COR-L47 (cell line): ENCODE measurements around the gene ABLIM2.

Experiments
- DNase-seq: peaks from one replicate; lab custom pipeline; 2025; lab: John Stamatoyannopoulos, UW

Gene ABLIM2

DNA sequence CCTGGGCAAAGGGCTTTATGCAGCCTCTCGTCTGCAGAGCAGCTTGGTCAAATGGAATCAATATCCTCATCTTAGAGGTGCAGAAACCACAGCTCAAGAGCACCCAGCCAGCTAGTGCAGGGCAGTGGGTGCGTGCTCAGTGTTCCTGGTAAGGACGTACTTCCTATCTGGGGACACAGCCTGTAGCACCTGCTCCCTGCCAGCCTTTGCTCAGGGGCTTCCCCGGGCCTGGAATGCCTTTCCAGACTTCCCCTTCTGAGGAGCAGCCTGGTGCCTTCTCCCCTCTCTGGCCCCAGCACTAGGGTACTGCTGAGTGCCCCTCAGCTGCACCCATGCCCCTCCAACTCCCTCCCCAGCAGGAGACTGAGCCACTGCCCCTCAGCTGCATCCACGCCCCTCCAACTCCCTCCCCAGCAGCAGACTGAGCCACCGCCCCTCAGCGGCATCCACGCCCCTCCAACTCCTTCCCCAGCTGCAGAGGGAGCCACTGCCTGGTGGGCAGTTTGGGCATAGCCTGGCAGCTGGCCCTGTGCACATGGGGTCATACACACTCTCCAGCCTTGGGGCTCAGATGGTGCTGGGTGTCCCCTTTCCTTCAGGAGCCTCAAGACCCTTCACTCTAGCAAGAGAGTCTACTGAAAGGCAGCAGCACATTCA is 176.7 kb downstream of the ABLIM2 start:
- DNase-seq, result no peak

- DNase-seq, result no peak
Observed at GRCh38 chr4:7980036-7980435, 178.6 kb downstream of the ABLIM2 start.

DNA sequence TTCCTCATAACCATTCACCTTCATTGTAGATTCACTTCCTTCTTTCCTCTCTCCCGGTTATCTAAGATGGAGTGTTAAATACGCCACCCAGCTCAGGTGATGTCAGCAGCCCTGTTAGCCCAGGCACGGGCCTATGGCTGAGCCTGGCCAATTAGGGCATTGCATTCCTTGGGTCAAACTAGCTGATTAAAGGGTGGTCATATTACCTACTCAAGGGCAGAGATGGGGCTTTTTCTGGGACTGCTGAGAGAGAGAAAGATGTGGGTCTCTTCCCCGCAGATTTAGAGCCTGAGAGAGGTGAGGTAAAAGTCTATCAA is 179.0 kb downstream of the ABLIM2 start:
- no peak for DNase-seq

DNA sequence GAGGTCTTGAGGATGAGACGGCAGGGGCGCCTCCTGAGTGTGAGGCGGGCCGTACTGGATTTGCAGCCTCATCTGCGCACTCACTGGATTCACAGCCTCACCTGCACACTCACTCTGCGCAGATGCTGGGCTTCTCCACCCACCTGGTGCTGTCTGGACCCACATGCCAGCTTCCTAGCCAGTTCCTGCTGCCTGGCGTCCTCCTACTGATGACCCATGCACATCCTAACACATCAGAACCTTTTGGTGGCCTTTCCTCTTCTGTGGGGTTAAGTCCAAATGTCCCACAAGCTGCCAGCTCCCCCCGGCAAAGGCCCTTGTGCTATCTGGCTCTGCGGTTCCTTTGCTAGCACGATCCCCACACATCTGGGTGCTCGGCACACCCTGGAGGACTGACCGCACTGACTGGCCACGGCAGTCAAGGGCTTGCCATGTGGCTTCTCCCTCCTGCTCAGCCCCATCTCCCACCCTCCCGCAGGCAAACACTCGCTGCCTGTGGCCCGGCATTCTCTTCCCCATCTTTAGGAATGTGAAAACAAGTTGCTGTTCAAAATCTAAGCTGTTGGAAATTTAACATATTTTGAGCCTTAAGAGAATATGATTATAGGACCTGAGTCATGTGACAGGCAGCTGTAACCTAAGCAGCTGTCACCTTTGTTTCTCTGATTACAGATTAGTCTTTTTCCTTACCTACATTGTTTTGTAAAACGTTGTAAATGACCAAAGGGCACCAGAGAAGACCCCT is 179.5 kb downstream of the ABLIM2 start:
- no peak for DNase-seq

- peak; percentile 85 for DNase-seq
Observed at GRCh38 chr4:7978489-7978888, 180.1 kb downstream of the ABLIM2 start.

DNA sequence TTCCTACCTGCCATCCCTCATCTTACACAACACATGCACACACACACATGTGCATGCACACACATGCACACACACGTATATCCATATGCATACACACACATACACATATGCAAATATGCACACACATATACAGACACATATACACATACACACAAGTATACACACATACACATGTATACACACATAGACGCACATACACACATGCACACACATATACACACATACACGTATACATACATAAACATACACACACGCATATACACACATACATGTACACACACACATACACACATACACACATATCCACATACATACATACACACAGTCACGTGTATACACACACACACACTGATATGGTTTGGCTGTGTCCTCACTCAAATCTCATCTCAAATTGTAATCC is 182.0 kb downstream of the ABLIM2 start:
- no peak for DNase-seq

- no peak for DNase-seq
Observed at GRCh38 chr4:7976025-7976424, 182.6 kb downstream of the ABLIM2 start.

DNA sequence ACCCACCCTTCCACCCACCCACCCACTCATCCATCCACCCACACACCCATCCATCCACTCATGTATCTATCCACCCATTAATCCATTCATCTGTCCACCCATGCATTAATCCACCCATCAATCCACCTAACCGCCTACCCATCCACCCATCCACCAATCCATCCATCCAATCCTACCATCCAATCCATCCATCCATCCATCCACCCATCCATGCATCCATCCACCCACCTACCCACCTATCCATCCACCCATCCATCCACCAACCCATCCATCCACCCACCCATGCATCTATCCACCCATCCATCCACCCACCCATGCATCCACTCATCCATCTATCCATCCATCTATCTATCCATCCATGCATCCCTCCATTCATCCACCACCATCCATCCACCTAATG is 184.2 kb downstream of the ABLIM2 start:
- DNase-seq, result no peak

DNA sequence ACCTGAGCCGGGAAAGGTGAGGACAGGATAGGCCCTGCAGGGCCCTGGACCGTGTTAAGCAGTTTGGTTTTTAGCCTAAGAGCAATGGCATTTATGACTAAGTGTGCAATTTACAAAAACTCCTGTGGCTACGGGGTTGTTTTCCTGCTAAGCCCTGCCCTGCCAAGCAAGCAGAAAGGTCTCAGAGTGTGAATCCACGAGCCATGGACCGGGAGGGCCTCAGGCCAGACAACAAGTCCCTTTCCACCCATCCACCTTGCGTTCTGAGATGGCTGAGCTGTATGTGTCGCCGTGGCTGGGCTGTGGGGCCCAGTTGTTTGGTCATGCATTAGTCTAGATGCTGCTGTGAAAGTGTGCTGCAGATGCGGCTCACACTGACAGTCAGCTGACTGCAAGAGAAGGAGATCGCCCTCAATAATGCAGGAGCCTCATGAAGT is 185.1 kb downstream of the ABLIM2 start:
- no peak for DNase-seq

GRCh38 chr4:7971881-7972500 is 186.6 kb downstream of the ABLIM2 start:
- no peak for DNase-seq

GRCh38 chr4:7971159-7971631 is 187.4 kb downstream of the ABLIM2 start:
- no peak for DNase-seq

- DNase-seq, result no peak
Observed at GRCh38 chr4:7970361-7970946, 188.2 kb downstream of the ABLIM2 start.

- DNase-seq, result no peak
Observed at GRCh38 chr4:7968262-7968896, 190.2 kb downstream of the ABLIM2 start.

DNA sequence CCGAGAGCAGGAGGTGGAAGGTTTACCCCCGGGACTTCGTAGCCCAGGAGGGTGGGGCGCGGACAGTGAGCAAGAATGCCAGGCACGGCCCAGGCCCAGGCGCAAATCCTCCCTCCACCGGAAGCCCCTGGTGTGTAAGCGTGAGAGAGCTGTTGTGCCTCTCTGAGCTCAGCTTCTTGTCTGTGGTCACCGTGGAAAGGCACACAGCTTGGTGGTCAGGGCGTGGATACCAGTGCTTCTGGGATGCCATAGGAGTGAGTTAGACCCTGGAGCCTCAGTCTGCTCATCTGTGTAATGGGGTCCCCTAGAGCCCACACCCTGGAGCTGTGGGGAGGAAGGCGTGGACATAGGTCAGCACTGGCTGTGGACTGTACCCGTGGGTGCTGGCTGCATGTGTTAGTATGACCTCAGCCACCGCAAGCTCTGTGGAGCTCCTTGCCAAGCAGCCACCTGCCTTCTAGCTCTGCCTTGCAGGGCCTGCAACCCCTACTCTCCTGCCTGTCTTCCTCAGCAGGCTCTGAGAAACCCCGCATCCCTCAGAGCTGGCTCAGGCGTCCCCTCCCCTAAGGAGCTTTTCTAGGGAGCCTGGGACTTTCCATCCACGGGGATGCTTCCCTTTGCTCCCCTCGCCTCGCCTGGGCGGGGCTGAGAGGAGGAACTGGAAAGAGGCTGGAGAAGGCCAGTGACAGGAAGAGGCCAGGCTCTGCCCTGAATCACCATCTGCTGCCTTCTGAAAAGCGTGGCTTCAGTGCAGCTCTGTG is 190.9 kb downstream of the ABLIM2 start:
- DNase-seq, result no peak

DNA sequence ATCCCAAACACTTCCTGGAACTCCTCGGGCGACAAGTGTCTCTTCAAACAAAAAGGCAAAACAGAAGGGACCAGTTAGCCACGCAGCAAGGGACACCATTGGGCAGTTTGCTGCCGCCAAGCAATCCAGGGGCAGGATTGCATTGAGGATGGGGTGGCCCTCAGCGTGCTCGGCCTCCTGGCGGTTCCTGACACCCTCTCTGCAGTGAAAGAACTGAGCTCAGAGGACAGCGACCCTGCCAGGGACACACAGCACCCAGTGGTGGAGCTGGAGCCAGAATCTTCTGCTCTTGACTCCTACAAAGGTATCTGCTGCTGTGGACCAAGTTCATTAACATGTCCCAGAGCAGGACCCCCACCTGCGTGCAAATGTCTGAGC is 191.6 kb downstream of the ABLIM2 start:
- DNase-seq, result no peak

GRCh38 chr4:7966281-7967062 is 192.1 kb downstream of the ABLIM2 start:
- no peak for DNase-seq

DNA sequence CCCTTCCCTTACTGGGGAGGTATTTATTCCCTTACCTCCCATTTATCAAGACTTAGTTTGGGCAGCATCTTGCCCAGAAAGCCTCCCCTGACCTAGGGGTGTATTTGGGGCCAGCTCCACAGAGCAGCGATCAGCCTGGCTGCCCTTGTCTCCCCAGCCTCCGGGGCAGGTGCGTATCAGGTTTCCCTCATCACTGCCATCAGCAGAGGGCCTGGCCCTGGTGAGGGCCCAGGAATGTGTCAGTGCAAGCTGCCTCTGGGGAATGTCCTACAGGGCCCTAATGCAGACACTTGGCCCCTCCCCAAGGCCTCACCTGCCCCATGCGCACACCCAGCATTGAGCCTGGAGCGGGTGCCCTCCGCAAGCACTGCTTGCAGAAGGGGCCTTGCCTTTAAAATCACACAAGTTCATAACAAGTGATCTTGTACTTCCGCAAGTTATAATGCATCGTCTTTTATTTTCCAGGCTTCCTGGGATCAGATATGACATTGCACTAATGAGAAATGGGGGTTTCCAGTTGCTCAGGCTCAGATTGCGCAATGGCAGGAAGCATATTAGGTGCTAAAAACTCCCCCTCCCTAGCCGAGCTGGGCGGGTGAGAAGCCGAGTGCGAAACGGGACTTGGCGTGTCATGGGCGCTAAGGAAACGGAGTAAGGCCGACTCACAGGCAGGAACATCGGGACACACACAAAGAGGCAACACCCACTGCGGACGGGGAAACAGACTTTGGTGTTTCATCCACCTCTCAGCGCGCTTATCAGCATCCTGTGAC is 193.5 kb downstream of the ABLIM2 start:
- DNase-seq, result no peak

DNA sequence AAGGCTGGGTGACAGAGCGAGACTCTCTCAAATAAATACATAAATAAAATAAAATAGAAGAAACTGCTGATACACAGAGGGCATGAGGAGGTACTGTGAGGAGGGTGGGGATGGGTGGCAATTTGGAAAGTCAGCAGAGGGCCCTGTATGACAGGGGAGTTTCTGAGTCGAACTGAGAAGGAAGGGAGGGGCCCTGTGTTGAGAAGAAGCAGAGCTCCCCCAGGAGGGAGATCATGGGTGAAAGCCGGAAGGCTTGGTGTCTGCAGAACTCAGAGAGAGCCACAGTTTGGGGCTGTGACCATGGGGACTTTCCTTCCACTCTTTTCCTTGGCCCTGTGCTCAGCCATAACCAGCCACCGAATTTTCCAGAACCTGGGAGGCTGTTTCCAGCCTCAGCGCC is 194.2 kb downstream of the ABLIM2 start:
- DNase-seq, result no peak

- DNase-seq, result no peak
Observed at GRCh38 chr4:7963691-7964090, 194.9 kb downstream of the ABLIM2 start.
